Breast epithelium (tissue), 3 donors: Measurements from ENCODE around the gene MBD3L1.

Experiments
- POLR2A ChIP-seq: fragments of 450-650 bp; IDR thresholded peaks from one replicate; pipeline ENCODE4 v1.6.1; 2016; ENCODE audit warnings: antibody characterized with exemption, mild to moderate bottlenecking, moderate library complexity
- POLR2AphosphoS5 ChIP-seq, 3 donors: sonication (generic); formaldehyde crosslinking; IDR thresholded peaks; one replicate each; pipeline ENCODE4 v1.6.1; 2017; ENCODE audit warnings: antibody characterized with exemption in 3 of 3
- TF ChIP-seq, protein P1 (sequence below), 3 donors: fragments of 450-650 bp; IDR thresholded peaks; one replicate each; pipeline ENCODE4 v1.5.1; 2016 to 2017; ENCODE audit warnings: antibody characterized with exemption in 3 of 3, mild to moderate bottlenecking in 3 of 3, moderate library complexity in 3 of 3

DNA sequence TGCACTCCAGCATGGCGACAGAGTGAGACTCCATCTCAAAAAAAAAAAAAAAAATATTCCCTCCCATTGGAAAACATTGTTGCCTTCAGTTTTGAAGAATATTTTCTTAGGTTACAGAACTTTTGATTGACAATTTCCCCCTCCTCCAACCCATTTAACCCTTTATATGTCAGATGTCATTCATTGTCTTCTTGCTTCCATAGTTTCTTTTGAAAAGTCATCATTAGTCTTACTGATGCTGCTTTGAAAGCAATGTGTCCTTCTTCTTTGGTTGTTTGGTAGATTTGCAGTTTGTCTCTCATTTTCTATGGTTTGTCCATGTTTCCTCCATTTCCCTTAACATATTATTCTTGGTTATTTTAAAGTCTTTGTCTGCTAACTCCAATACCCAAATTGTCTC is 25.5 kb upstream of the MBD3L1 start:
- TF ChIP-seq, protein P1, sequence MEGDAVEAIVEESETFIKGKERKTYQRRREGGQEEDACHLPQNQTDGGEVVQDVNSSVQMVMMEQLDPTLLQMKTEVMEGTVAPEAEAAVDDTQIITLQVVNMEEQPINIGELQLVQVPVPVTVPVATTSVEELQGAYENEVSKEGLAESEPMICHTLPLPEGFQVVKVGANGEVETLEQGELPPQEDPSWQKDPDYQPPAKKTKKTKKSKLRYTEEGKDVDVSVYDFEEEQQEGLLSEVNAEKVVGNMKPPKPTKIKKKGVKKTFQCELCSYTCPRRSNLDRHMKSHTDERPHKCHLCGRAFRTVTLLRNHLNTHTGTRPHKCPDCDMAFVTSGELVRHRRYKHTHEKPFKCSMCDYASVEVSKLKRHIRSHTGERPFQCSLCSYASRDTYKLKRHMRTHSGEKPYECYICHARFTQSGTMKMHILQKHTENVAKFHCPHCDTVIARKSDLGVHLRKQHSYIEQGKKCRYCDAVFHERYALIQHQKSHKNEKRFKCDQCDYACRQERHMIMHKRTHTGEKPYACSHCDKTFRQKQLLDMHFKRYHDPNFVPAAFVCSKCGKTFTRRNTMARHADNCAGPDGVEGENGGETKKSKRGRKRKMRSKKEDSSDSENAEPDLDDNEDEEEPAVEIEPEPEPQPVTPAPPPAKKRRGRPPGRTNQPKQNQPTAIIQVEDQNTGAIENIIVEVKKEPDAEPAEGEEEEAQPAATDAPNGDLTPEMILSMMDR (IDR thresholded peaks at IDR 0.05), result no peak
- no peak for TF ChIP-seq POLR2AphosphoS5 (IDR thresholded peaks at IDR 0.05)
- TF ChIP-seq POLR2A, result no peak
